Immature natural killer cell (primary cell): Measurements from ENCODE around the gene AGBL1. TPM values are rescaled to one million over a fixed set of nuclear protein-coding genes. Genes with fewer than 3 reads are reported as not detected.

Source experiments
- DNase-seq, 3 donors: peaks; one replicate each; pipeline ENCODE4 v3.0.0; 2022; ENCODE audit warnings: mixed read lengths in 1 of 3
- H3K27ac Mint-ChIP-seq, 6 donors: one replicate each; pipeline ENCODE4 v1.8.0; 2020; ENCODE audit warnings: mixed read lengths in 6 of 6, mild to moderate bottlenecking in 5 of 6, inconsistent platforms in 4 of 6, moderate library complexity in 3 of 6
- H3K27me3 Mint-ChIP-seq, 3 donors: one replicate each; pipeline ENCODE4 v1.8.0; 2020 to 2021; ENCODE audit warnings: low read depth in 3 of 3, mild to moderate bottlenecking in 3 of 3, mixed read lengths in 3 of 3, moderate library complexity in 3 of 3, inconsistent platforms in 1 of 3
- H3K36me3 Mint-ChIP-seq, 3 donors: one replicate each; pipeline ENCODE4 v1.8.0; 2020; ENCODE audit warnings: mixed read lengths in 3 of 3, inconsistent platforms in 2 of 3, mild to moderate bottlenecking in 2 of 3
- H3K4me1 Mint-ChIP-seq, 2 donors: one replicate each; pipeline ENCODE4 v1.8.0; 2020; ENCODE audit warnings: inconsistent platforms in 2 of 2, mild to moderate bottlenecking in 2 of 2, mixed read lengths in 2 of 2, moderate library complexity in 1 of 2
- H3K4me3 Mint-ChIP-seq, 5 donors: one replicate each; pipeline ENCODE4 v1.8.0; 2020; ENCODE audit warnings: mild to moderate bottlenecking in 5 of 5, mixed read lengths in 5 of 5, inconsistent platforms in 3 of 5, moderate library complexity in 3 of 5
- H3K9me3 Mint-ChIP-seq, 6 donors: one replicate each; pipeline ENCODE4 v1.8.0; 2020; ENCODE audit warnings: mild to moderate bottlenecking in 6 of 6, mixed read lengths in 6 of 6, inconsistent platforms in 4 of 6, moderate library complexity in 3 of 6
- polyA plus RNA-seq, 3 donors: library from polyadenylated mRNA; unstranded; fragments of 300-500 nt; fragmentation: Illumina TruSeq; gene quantifications; one replicate each; pipeline ENCODE4 v1.2.3, GENCODE V29; 2021

Gene AGBL1
- polyA plus RNA-seq, 3 donors from 2014 or later = not detected

GRCh38 chr15:86255247-86255646, 175.6 kb downstream of the AGBL1 start:
- Mint-ChIP-seq H3K27me3 (peaks cover 0 to 10% (median 2%) of the 10 kb centered on the region in 3 donors), H3K9me3 (no peaks in the 10 kb centered on the region), H3K4me1 (no peaks in the 10 kb centered on the region), H3K27ac (no peak overlapping the region), H3K36me3 (no peaks in the 10 kb centered on the region), H3K4me3 (no peak overlapping the region)
- no peak for DNase-seq

- Mint-ChIP-seq H3K36me3 (no peaks in the 10 kb centered on the region), H3K9me3 (no peaks in the 10 kb centered on the region), H3K27me3 (peaks cover 0 to 4% (median 2%) of the 10 kb centered on the region in 3 donors), H3K4me1 (no peaks in the 10 kb centered on the region), H3K4me3 (no peak overlapping the region), H3K27ac (no peak overlapping the region)
- no peak for DNase-seq
These were observed 177.0 kb downstream of the AGBL1 start for GRCh38 chr15:86256628-86257027.

- H3K4me1 Mint-ChIP-seq = no peaks in the 10 kb centered on the region
These were observed 179.9 kb downstream of the AGBL1 start for GRCh38 chr15:86259589-86259988.

GRCh38 chr15:86263230-86263629, 183.6 kb downstream of the AGBL1 start:
- Mint-ChIP-seq H3K4me3 (no peak overlapping the region), H3K27me3 (peaks cover 2 to 5% (median 3%) of the 10 kb centered on the region in 3 donors), H3K27ac (no peak overlapping the region), H3K9me3 (peaks cover 0 to under 1% (median 0%) of the 10 kb centered on the region in 6 donors), H3K36me3 (no peaks in the 10 kb centered on the region), H3K4me1 (no peaks in the 10 kb centered on the region)
- DNase-seq = no peak

More at GRCh38 chr15:86259589-86259988, 179.9 kb downstream of the AGBL1 start:
- Mint-ChIP-seq H3K9me3 (no peaks in the 10 kb centered on the region), H3K4me3 (no peak overlapping the region), H3K36me3 (no peaks in the 10 kb centered on the region), H3K27me3 (peaks cover 0 to 5% (median 3%) of the 10 kb centered on the region in 3 donors), H3K27ac (no peak overlapping the region)
- DNase-seq = no peak

- H3K4me1 Mint-ChIP-seq = no peaks in the 10 kb centered on the region
- no peaks in the 10 kb centered on the region for H3K36me3 Mint-ChIP-seq
- peaks cover 0 to 2% (median 1%) of the 10 kb centered on the region in 3 donors for H3K27me3 Mint-ChIP-seq
- no peak for DNase-seq
- H3K27ac Mint-ChIP-seq = no peak overlapping the region
- H3K4me3 Mint-ChIP-seq = no peak overlapping the region
- H3K9me3 Mint-ChIP-seq = peaks cover 0 to 2% (median 0%) of the 10 kb centered on the region in 6 donors
These were observed 187.3 kb downstream of the AGBL1 start for GRCh38 chr15:86266896-86267484.

GRCh38 chr15:86267892-86268291, 188.2 kb downstream of the AGBL1 start:
- DNase-seq = no peak
- Mint-ChIP-seq H3K4me3 (no peak overlapping the region), H3K27me3 (peaks cover 0 to 2% (median 0%) of the 10 kb centered on the region in 3 donors), H3K27ac (no peak overlapping the region), H3K4me1 (no peaks in the 10 kb centered on the region), H3K9me3 (peaks cover 0 to 5% (median 0%) of the 10 kb centered on the region in 6 donors), H3K36me3 (no peaks in the 10 kb centered on the region)

- Mint-ChIP-seq H3K4me1 (no peaks in the 10 kb centered on the region), H3K27ac (no peak overlapping the region), H3K9me3 (peaks cover 0 to 5% (median 0%) of the 10 kb centered on the region in 6 donors), H3K36me3 (no peaks in the 10 kb centered on the region), H3K4me3 (no peak overlapping the region), H3K27me3 (peaks cover 0 to 2% (median 0%) of the 10 kb centered on the region in 3 donors)
- no peak for DNase-seq
These were observed 188.9 kb downstream of the AGBL1 start for GRCh38 chr15:86268558-86268957.

GRCh38 chr15:86273309-86273708, 193.6 kb downstream of the AGBL1 start:
- H3K9me3 Mint-ChIP-seq = peaks cover 0 to 3% (median 0%) of the 10 kb centered on the region in 6 donors
- no peak overlapping the region for H3K27ac Mint-ChIP-seq
- H3K4me3 Mint-ChIP-seq = no peak overlapping the region
- DNase-seq = no peak
- H3K4me1 Mint-ChIP-seq = no peaks in the 10 kb centered on the region
- H3K27me3 Mint-ChIP-seq = peaks cover 0 to 2% (median 1%) of the 10 kb centered on the region in 3 donors
- no peaks in the 10 kb centered on the region for H3K36me3 Mint-ChIP-seq

- Mint-ChIP-seq H3K36me3 (no peaks in the 10 kb centered on the region), H3K4me3 (no peak overlapping the region)
These were observed 195.7 kb downstream of the AGBL1 start for GRCh38 chr15:86275361-86275760.

GRCh38 chr15:86278586-86278985, 198.9 kb downstream of the AGBL1 start:
- H3K9me3 Mint-ChIP-seq = peaks cover 0 to 3% (median 0%) of the 10 kb centered on the region in 6 donors
- no peak overlapping the region for H3K27ac Mint-ChIP-seq
- no peaks in the 10 kb centered on the region for H3K36me3 Mint-ChIP-seq
- no peak for DNase-seq
- H3K4me3 Mint-ChIP-seq = no peak overlapping the region
- H3K27me3 Mint-ChIP-seq = peaks cover 0 to 2% (median 1%) of the 10 kb centered on the region in 3 donors
- no peaks in the 10 kb centered on the region for H3K4me1 Mint-ChIP-seq

More at GRCh38 chr15:86275361-86275760, 195.7 kb downstream of the AGBL1 start:
- Mint-ChIP-seq H3K9me3 (peaks cover 0 to 5% (median 0%) of the 10 kb centered on the region in 6 donors), H3K27ac (no peak overlapping the region), H3K4me1 (no peaks in the 10 kb centered on the region), H3K27me3 (peaks cover 0 to 2% (median 1%) of the 10 kb centered on the region in 3 donors)
- DNase-seq = no peak

- H3K27me3 Mint-ChIP-seq = peaks cover 2% of the 10 kb centered on the region in 3 donors
- no peaks in the 10 kb centered on the region for H3K4me1 Mint-ChIP-seq
- no peak overlapping the region for H3K4me3 Mint-ChIP-seq
- H3K9me3 Mint-ChIP-seq = peaks cover 0 to 5% (median 0%) of the 10 kb centered on the region in 6 donors
- H3K36me3 Mint-ChIP-seq = no peaks in the 10 kb centered on the region
- H3K27ac Mint-ChIP-seq = no peak overlapping the region
- no peak for DNase-seq
These were observed 205.0 kb downstream of the AGBL1 start for GRCh38 chr15:86284635-86285034.

GRCh38 chr15:86295511-86295910, 215.8 kb downstream of the AGBL1 start:
- no peaks in the 10 kb centered on the region for H3K4me1 Mint-ChIP-seq
- H3K9me3 Mint-ChIP-seq = no peaks in the 10 kb centered on the region
- no peaks in the 10 kb centered on the region for H3K36me3 Mint-ChIP-seq
- no peak overlapping the region for H3K4me3 Mint-ChIP-seq
- H3K27me3 Mint-ChIP-seq = peaks cover 0 to 3% (median 0%) of the 10 kb centered on the region in 3 donors
- DNase-seq = no peak
- no peak overlapping the region for H3K27ac Mint-ChIP-seq

GRCh38 chr15:86296769-86297168, 217.1 kb downstream of the AGBL1 start:
- Mint-ChIP-seq H3K27me3 (no peaks in the 10 kb centered on the region), H3K36me3 (no peaks in the 10 kb centered on the region), H3K4me1 (no peaks in the 10 kb centered on the region), H3K27ac (no peak overlapping the region), H3K4me3 (no peak overlapping the region), H3K9me3 (no peaks in the 10 kb centered on the region)
- no peak for DNase-seq

- H3K4me1 Mint-ChIP-seq = no peaks in the 10 kb centered on the region
- H3K27ac Mint-ChIP-seq = no peak overlapping the region
These were observed 220.9 kb downstream of the AGBL1 start for GRCh38 chr15:86300390-86301125.

More at GRCh38 chr15:86300390-86301125, 220.9 kb downstream of the AGBL1 start:
- Mint-ChIP-seq H3K27me3 (peaks cover 0 to 2% (median 0%) of the 10 kb centered on the region in 3 donors), H3K4me3 (no peak overlapping the region), H3K9me3 (peaks cover 0 to 2% (median 0%) of the 10 kb centered on the region in 6 donors), H3K36me3 (no peaks in the 10 kb centered on the region)
- no peak for DNase-seq
